H9 (cell line): Measurements from ENCODE around the gene BUD13. TPM values are rescaled to one million over a fixed set of nuclear protein-coding genes. Genes with fewer than 3 reads are reported as not detected.

Source experiments
- DNase-seq: peaks from one replicate; pipeline ENCODE4 v3.0.0-alpha.2; 2017
- H2AFZ ChIP-seq: one replicate; pipeline ENCODE4 v1.6.1; 2013; ENCODE audit warnings: mild to moderate bottlenecking, low read length, control low read depth, moderate library complexity
- H2AK5ac ChIP-seq: 2 replicates; pipeline ENCODE4 v1.6.1; 2013; ENCODE audit warnings: low read length, control low read depth, mixed read lengths; ENCODE audit not compliant: insufficient read length
- H2BK120ac ChIP-seq: one replicate; pipeline ENCODE4 v1.6.1; 2013; ENCODE audit warnings: low read depth, mild to moderate bottlenecking, low read length, control low read depth, inconsistent platforms; ENCODE audit not compliant: poor library complexity, severe bottlenecking
- H2BK12ac ChIP-seq: 2 replicates; pipeline ENCODE4 v1.6.1; 2013; ENCODE audit warnings: low read length, control low read depth, mixed read lengths, low read depth; ENCODE audit not compliant: insufficient read length
- H2BK15ac ChIP-seq: 2 replicates; pipeline ENCODE4 v1.6.1; 2013; ENCODE audit warnings: low read depth, low read length, control low read depth
- H2BK20ac ChIP-seq: one replicate; pipeline ENCODE4 v1.6.1; 2013; ENCODE audit warnings: low read depth, mild to moderate bottlenecking, low read length, control low read depth, inconsistent platforms; ENCODE audit not compliant: poor library complexity, severe bottlenecking
- H2BK5ac ChIP-seq: 2 replicates; pipeline ENCODE4 v1.6.1; 2013; ENCODE audit warnings: low read length, control low read depth, mixed read lengths; ENCODE audit not compliant: insufficient read length
- H3K14ac ChIP-seq: 2 replicates; pipeline ENCODE4 v1.6.1; 2013; ENCODE audit warnings: low read length, control low read depth; ENCODE audit not compliant: insufficient read depth
- H3K18ac ChIP-seq: 2 replicates; pipeline ENCODE4 v1.6.1; 2013; ENCODE audit warnings: low read depth, mild to moderate bottlenecking, mixed read lengths, low read length, control low read depth; ENCODE audit not compliant: insufficient read length
- H3K23ac ChIP-seq: 2 replicates; pipeline ENCODE4 v1.6.1; 2013; ENCODE audit warnings: low read length, control low read depth, mixed read lengths, low read depth; ENCODE audit not compliant: insufficient read length
- H3K23me2 ChIP-seq: 2 replicates; pipeline ENCODE4 v1.6.1; 2013; ENCODE audit warnings: low read depth, mild to moderate bottlenecking, mixed read lengths, low read length, control low read depth; ENCODE audit not compliant: insufficient read length, poor library complexity, severe bottlenecking
- H3K27ac ChIP-seq: 2 replicates; pipeline ENCODE4 v1.5.1; 2013; ENCODE audit warnings: low read length, control low read depth, mixed read lengths, low read depth; ENCODE audit not compliant: insufficient read length
- H3K27me3 ChIP-seq: 2 replicates; pipeline ENCODE4 v1.6.1; 2013; ENCODE audit warnings: low read length, control low read depth, inconsistent platforms; ENCODE audit not compliant: insufficient read depth
- H3K4ac ChIP-seq: 2 replicates; pipeline ENCODE4 v1.6.1; 2013; ENCODE audit warnings: low read depth, mild to moderate bottlenecking, control low read depth, inconsistent platforms, low read length, moderate library complexity
- H3K4me1 ChIP-seq: 2 replicates; pipeline ENCODE4 v1.6.1; 2013; ENCODE audit warnings: low read length, control low read depth, inconsistent platforms; ENCODE audit not compliant: insufficient read depth
- H3K4me2 ChIP-seq: 2 replicates; pipeline ENCODE4 v1.6.1; 2013; ENCODE audit warnings: low read length, control low read depth, mixed read lengths; ENCODE audit not compliant: insufficient read length, insufficient read depth
- H3K56ac ChIP-seq: 2 replicates; pipeline ENCODE4 v1.6.1; 2013; ENCODE audit warnings: low read depth, mild to moderate bottlenecking, mixed read lengths, low read length, control low read depth; ENCODE audit not compliant: insufficient read length
- H3K79me1 ChIP-seq: 2 replicates; pipeline ENCODE4 v1.6.1; 2013; ENCODE audit warnings: low read depth, mild to moderate bottlenecking, moderate library complexity, low read length, control low read depth, inconsistent platforms; ENCODE audit not compliant: insufficient read depth, poor library complexity, severe bottlenecking
- H3K79me2 ChIP-seq: 2 replicates; pipeline ENCODE4 v1.6.1; 2013; ENCODE audit warnings: low read length, control low read depth, inconsistent platforms; ENCODE audit not compliant: insufficient read depth
- H3K9ac ChIP-seq: 2 replicates; pipeline ENCODE4 v1.6.1; 2013; ENCODE audit warnings: low read length, control low read depth, mixed read lengths; ENCODE audit not compliant: insufficient read length; ENCODE audit errors: extremely low read depth
- H3K9me3 ChIP-seq: one replicate; pipeline ENCODE4 v1.6.1; 2013; ENCODE audit warnings: low read depth, low read length, inconsistent platforms; ENCODE audit not compliant: control insufficient read depth
- H3T11ph ChIP-seq: one replicate; pipeline ENCODE4 v1.6.1; 2013; ENCODE audit warnings: mild to moderate bottlenecking, low read length, control low read depth, inconsistent platforms
- H4K20me1 ChIP-seq: one replicate; pipeline ENCODE4 v1.6.1; 2013; ENCODE audit not compliant: control insufficient read depth, insufficient read length, insufficient read depth
- H4K5ac ChIP-seq: 2 replicates; pipeline ENCODE4 v1.6.1; 2013; ENCODE audit warnings: low read depth, mild to moderate bottlenecking, mixed read lengths, low read length, control low read depth; ENCODE audit not compliant: insufficient read length
- H4K8ac ChIP-seq: replicated peaks from 2 replicates; pipeline ENCODE4 v1.6.1; 2013; ENCODE audit warnings: low read length, control low read depth, mixed read lengths, low read depth; ENCODE audit not compliant: insufficient read length
- H4K91ac ChIP-seq: 2 replicates; pipeline ENCODE4 v1.6.1; 2013; ENCODE audit warnings: low read depth, mild to moderate bottlenecking, moderate library complexity, mixed read lengths, low read length, control low read depth; ENCODE audit not compliant: insufficient read length
- H3K27ac Mint-ChIP-seq, 3 experiments: 2 replicates in 2 of 3; 3 replicates in 1 of 3; pipeline ENCODE4 v1.8.0; 2020 to 2021; ENCODE audit warnings: mixed read lengths in 3 of 3, mild to moderate bottlenecking in 1 of 3, moderate library complexity in 1 of 3
- H3K27me3 Mint-ChIP-seq: 2 replicates; pipeline ENCODE4 v1.8.0; 2021; ENCODE audit warnings: low read depth, mild to moderate bottlenecking, moderate library complexity, mixed read lengths
- H3K36me3 Mint-ChIP-seq, 3 experiments: 2 replicates in 2 of 3; 3 replicates in 1 of 3; pipeline ENCODE4 v1.8.0; 2020 to 2021; ENCODE audit warnings: low read depth in 3 of 3, mixed read lengths in 3 of 3; ENCODE audit not compliant: insufficient read depth in 1 of 3
- H3K4me1 Mint-ChIP-seq, 2 experiments: 2 replicates each; pipeline ENCODE4 v1.8.0; 2020; ENCODE audit warnings: mixed read lengths in 2 of 2
- H3K4me3 Mint-ChIP-seq, 2 experiments: 2 replicates in 1 of 2; 3 replicates in 1 of 2; pipeline ENCODE4 v1.8.0; 2020 to 2021; ENCODE audit warnings: mild to moderate bottlenecking in 2 of 2, mixed read lengths in 2 of 2, moderate library complexity in 1 of 2
- H3K9me3 Mint-ChIP-seq, 2 experiments: 2 replicates in 1 of 2; 3 replicates in 1 of 2; pipeline ENCODE4 v1.8.0; 2020; ENCODE audit warnings: mild to moderate bottlenecking in 2 of 2, mixed read lengths in 2 of 2, moderate library complexity in 1 of 2
- WGBS: extraction: QIAGEN DNeasy Blood & Tissue Kit; methylation state at CpG from one replicate; pipeline ENCODE4 v1.1.7; 2013; ENCODE audit warnings: missing lambda C conversion rate, low lambda C conversion rate, mixed read lengths; ENCODE audit not compliant: insufficient read length; ENCODE audit errors: extremely low coverage; 5-methylcytosine and 5-hydroxymethylcytosine counted together
- total RNA-seq: library from RNA; stranded (reverse); gene quantifications from 2 replicates; pipeline ENCODE4 v1.2.1, GENCODE V29; 2021
- TF ChIP-seq, protein P1 (sequence below): fragments of 200-600 bp; sonication (generic); conservative IDR thresholded peaks from 3 replicates; pipeline ENCODE4 v1.8.0; 2021; ENCODE audit warnings: antibody characterized with exemption, mild to moderate bottlenecking

BUD13 gene
- total RNA-seq, 1 experiment from 2014 or later: 30.0 TPM

- H2AFZ ChIP-seq: peak overlapping the region; percentile 45
- H3K4me2 ChIP-seq: no peak overlapping the region
- peak overlapping the region in 1 of 3 experiments; percentile 49; a peak in 1 of 7 replicates for H3K27ac Mint-ChIP-seq
- no peak overlapping the region for H4K8ac ChIP-seq
- no peak overlapping the region for H3K56ac ChIP-seq
- H3K4me1 ChIP-seq: no peaks in the 10 kb centered on the region; the same call in 1 of the 2 replicates
- WGBS: no CpG with 5 or more reads among the region's 9 CpGs
- H2BK5ac ChIP-seq: no peak overlapping the region
- no peak overlapping the region for H4K5ac ChIP-seq
- no peak overlapping the region for H3K23ac ChIP-seq
- peaks cover 38 to 50% of the 10 kb centered on the region in 2 experiments for H3K4me1 Mint-ChIP-seq
- H3K9me3 Mint-ChIP-seq: no peaks in the 10 kb centered on the region
- H3K27ac ChIP-seq: no peak overlapping the region
- no peaks in the 10 kb centered on the region for H4K20me1 ChIP-seq
- no peaks in the 10 kb centered on the region for H3K23me2 ChIP-seq
- H3K4me3 Mint-ChIP-seq: no peak overlapping the region
- no peak overlapping the region for H3K4ac ChIP-seq
- no peaks in the 10 kb centered on the region for H3K36me3 Mint-ChIP-seq
- H3K14ac ChIP-seq: no peak overlapping the region; the same call in 1 of the 2 replicates
- no peak overlapping the region for H3K9ac ChIP-seq
- H3K18ac ChIP-seq: no peak overlapping the region
- no peaks in the 10 kb centered on the region; the same call in 1 of the 2 replicates for H3K27me3 ChIP-seq
- no peaks in the 10 kb centered on the region for H3K79me2 ChIP-seq
- no peaks in the 10 kb centered on the region for H3K79me1 ChIP-seq
- H2BK12ac ChIP-seq: no peak overlapping the region
- no peak overlapping the region for H2BK20ac ChIP-seq
- H3K9me3 ChIP-seq: no peaks in the 10 kb centered on the region
- no peak for DNase-seq
- no peak overlapping the region for H4K91ac ChIP-seq
- no peak overlapping the region for H2BK120ac ChIP-seq
- H3K27me3 Mint-ChIP-seq: peaks cover 31% of the 10 kb centered on the region
- TF ChIP-seq, protein P1, sequence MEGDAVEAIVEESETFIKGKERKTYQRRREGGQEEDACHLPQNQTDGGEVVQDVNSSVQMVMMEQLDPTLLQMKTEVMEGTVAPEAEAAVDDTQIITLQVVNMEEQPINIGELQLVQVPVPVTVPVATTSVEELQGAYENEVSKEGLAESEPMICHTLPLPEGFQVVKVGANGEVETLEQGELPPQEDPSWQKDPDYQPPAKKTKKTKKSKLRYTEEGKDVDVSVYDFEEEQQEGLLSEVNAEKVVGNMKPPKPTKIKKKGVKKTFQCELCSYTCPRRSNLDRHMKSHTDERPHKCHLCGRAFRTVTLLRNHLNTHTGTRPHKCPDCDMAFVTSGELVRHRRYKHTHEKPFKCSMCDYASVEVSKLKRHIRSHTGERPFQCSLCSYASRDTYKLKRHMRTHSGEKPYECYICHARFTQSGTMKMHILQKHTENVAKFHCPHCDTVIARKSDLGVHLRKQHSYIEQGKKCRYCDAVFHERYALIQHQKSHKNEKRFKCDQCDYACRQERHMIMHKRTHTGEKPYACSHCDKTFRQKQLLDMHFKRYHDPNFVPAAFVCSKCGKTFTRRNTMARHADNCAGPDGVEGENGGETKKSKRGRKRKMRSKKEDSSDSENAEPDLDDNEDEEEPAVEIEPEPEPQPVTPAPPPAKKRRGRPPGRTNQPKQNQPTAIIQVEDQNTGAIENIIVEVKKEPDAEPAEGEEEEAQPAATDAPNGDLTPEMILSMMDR: no peak
- H3T11ph ChIP-seq: no peak overlapping the region
- H2AK5ac ChIP-seq: no peak overlapping the region
- no peak overlapping the region for H2BK15ac ChIP-seq
Observed at GRCh38 chr11:116714902-116715301, 57.9 kb downstream of the BUD13 start.
